Measurements from ENCODE around the gene NNT. TPM values are rescaled to one million over a fixed set of nuclear protein-coding genes. Genes with fewer than 3 reads are reported as not detected.
A peak's percentile ranks its signal among the peaks of the same experiment; 100 is the strongest.
"Not testable (repeated sequence)": the region's sequence is repeated elsewhere in the genome, so short reads cannot be mapped to it uniquely, and the experiment has no call there.

NNT gene
- total RNA-seq, 3 donors from 2014 or later (not counting 1 experiment from before 2014, with no cell fraction given), result 57.0 to 66.1 (median 64.6) TPM

DNA sequence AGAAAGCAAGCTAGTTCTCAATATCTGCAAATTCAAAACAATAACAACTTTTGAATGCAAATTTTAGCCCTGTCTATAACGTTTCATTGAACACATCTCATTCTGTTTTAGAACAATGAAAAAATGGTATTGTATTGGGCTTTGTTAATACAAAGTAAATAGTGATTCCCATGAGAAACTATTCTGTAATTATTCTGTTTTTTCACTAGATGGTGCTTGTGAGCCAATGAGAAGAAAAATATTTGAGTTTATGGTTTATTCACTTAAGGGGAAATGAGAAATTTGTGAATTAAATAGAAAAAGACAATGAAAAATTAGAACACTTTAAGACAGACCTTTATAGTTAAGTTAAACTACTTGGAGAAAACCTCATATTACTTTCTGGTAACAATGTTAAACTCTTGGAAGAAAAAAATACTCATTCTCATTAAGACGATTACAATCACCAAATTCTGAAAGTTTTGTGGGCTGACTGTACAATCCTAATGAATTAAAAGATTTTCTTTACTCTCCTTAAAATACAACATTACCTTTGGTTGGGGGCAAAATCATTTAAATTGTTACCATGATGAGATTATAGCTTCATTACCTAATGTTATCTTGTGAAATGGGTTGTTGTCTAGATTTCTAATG is 127.0 kb downstream of the NNT start:
- Histone ChIP-seq H3K4me1 (ENCODE audit: control insufficient read depth, insufficient read depth, low read length) (no peaks in the 10 kb centered on the region), H3K27me3 (ENCODE audit: control insufficient read depth, insufficient read depth, low read length) (no peaks in the 10 kb centered on the region), H3K27ac (ENCODE audit: low read length) (no peak overlapping the region), H3K36me3 (ENCODE audit: control insufficient read depth, insufficient read depth, low read length) (no peaks in the 10 kb centered on the region), H3K4me3 (ENCODE audit: low read length) (no peak overlapping the region), H3K9me3 (ENCODE audit: control insufficient read depth, insufficient read depth, low read length) (no peaks in the 10 kb centered on the region)
- Mint-ChIP-seq H3K36me3 (no peaks in the 10 kb centered on the region), H3K27me3 (ENCODE audit: low read depth in 2 of 2) (peaks cover 2 to 8% of the 10 kb centered on the region in 2 donors), H3K9me3 (no peaks in the 10 kb centered on the region), H3K4me1 (no peaks in the 10 kb centered on the region), H3K27ac (no peak overlapping the region), H3K4me3 (no peak overlapping the region)
- ATAC-seq, result no peak
- peak in 1 of 2 donors; percentile 3 for DNase-seq
- TF ChIP-seq, protein P1, sequence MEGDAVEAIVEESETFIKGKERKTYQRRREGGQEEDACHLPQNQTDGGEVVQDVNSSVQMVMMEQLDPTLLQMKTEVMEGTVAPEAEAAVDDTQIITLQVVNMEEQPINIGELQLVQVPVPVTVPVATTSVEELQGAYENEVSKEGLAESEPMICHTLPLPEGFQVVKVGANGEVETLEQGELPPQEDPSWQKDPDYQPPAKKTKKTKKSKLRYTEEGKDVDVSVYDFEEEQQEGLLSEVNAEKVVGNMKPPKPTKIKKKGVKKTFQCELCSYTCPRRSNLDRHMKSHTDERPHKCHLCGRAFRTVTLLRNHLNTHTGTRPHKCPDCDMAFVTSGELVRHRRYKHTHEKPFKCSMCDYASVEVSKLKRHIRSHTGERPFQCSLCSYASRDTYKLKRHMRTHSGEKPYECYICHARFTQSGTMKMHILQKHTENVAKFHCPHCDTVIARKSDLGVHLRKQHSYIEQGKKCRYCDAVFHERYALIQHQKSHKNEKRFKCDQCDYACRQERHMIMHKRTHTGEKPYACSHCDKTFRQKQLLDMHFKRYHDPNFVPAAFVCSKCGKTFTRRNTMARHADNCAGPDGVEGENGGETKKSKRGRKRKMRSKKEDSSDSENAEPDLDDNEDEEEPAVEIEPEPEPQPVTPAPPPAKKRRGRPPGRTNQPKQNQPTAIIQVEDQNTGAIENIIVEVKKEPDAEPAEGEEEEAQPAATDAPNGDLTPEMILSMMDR (IDR thresholded peaks at IDR 0.05), result no peak
- no CpG with 5 or more reads among the region's 2 CpGs for WGBS (ENCODE audit: insufficient coverage)
- intact Hi-C loops (cut with micrococcal nuclease), result no loop called here

DNA sequence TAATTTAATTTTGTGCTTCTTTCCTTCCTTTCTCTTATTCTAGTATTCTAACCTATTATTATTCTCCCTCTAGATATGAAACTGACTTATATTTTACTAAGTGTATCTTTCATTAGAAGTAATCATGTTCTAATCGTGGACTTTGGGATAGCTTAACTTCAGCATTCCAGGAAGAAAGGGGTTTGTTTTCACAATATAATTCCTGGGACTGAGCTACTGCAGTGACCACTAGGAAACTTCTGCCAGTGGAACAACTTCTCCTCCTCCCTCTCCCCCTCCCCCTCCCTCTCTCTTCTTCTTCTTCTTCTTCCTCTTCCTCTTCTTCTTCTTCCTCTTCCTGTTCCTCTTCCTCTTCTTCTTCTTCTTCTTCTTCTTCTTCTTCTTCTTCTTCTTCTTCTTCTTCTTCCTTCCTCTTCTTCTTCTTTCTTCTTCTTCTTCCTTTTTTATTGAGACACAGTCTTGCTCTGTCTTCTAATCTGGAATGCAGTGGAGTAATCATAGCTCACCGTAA is 127.9 kb downstream of the NNT start:
- no peak for ATAC-seq

DNA sequence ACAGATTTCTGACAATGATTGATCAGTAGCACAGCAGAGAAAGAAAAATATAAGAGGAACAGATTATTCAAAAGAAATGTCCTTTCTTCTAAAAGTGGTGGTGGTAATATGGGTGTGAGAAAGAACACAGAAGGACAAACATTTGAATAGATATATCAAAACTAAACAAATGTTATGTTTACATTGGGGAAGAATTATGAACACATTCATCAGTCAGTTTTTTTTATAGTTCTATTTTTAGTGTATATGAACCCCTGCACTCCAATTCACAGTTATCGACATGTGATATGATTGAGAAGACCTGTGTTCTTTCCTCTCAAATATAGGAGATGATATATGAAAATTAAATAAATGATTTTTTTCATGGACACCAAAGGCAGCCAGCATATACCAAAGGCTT is 128.6 kb downstream of the NNT start:
- Histone ChIP-seq H3K9me3 (ENCODE audit: control insufficient read depth, insufficient read depth, low read length) (no peaks in the 10 kb centered on the region), H3K4me1 (ENCODE audit: control insufficient read depth, insufficient read depth, low read length) (no peaks in the 10 kb centered on the region), H3K4me3 (ENCODE audit: low read length) (no peak overlapping the region), H3K36me3 (ENCODE audit: control insufficient read depth, insufficient read depth, low read length) (no peaks in the 10 kb centered on the region), H3K27me3 (ENCODE audit: control insufficient read depth, insufficient read depth, low read length) (no peaks in the 10 kb centered on the region), H3K27ac (ENCODE audit: low read length) (no peak overlapping the region)
- no peaks in the 10 kb centered on the region for H3K9me3 Mint-ChIP-seq
- H3K4me3 Mint-ChIP-seq, result no peak overlapping the region
- H3K27me3 Mint-ChIP-seq (ENCODE audit: low read depth in 2 of 2), result peaks cover 2 to 8% of the 10 kb centered on the region in 2 donors
- intact Hi-C loops (cut with micrococcal nuclease), result no loop called here
- no peaks in the 10 kb centered on the region for H3K36me3 Mint-ChIP-seq
- TF ChIP-seq, protein P1 (IDR thresholded peaks at IDR 0.05), result no peak
- H3K4me1 Mint-ChIP-seq, result no peaks in the 10 kb centered on the region
- no peak for ATAC-seq
- H3K27ac Mint-ChIP-seq, result no peak overlapping the region
- no CpG with 5 or more reads among the region's 1 CpG for WGBS (ENCODE audit: insufficient coverage)
- no peak for DNase-seq

More for the DNA sequence above, 127.9 kb downstream of the NNT start:
- Histone ChIP-seq H3K4me3 (ENCODE audit: low read length) (no peak overlapping the region), H3K4me1 (ENCODE audit: control insufficient read depth, insufficient read depth, low read length) (no peaks in the 10 kb centered on the region), H3K27me3 (ENCODE audit: control insufficient read depth, insufficient read depth, low read length) (no peaks in the 10 kb centered on the region), H3K9me3 (ENCODE audit: control insufficient read depth, insufficient read depth, low read length) (no peaks in the 10 kb centered on the region), H3K27ac (ENCODE audit: low read length) (no peak overlapping the region), H3K36me3 (ENCODE audit: control insufficient read depth, insufficient read depth, low read length) (no peaks in the 10 kb centered on the region)
- peaks cover 2 to 8% of the 10 kb centered on the region in 2 donors for H3K27me3 Mint-ChIP-seq (ENCODE audit: low read depth in 2 of 2)
- TF ChIP-seq, protein P1 (IDR thresholded peaks at IDR 0.05), result no peak
- H3K9me3 Mint-ChIP-seq, result no peaks in the 10 kb centered on the region
- no peak for DNase-seq
- H3K27ac Mint-ChIP-seq, result no peak overlapping the region
- no peak overlapping the region for H3K4me3 Mint-ChIP-seq
- WGBS (ENCODE audit: insufficient coverage), result 83% methylated on average over 2 of the region's 2 CpGs
- H3K4me1 Mint-ChIP-seq, result no peaks in the 10 kb centered on the region
- H3K36me3 Mint-ChIP-seq, result no peaks in the 10 kb centered on the region
- intact Hi-C loops (cut with micrococcal nuclease), result no loop called here

DNA sequence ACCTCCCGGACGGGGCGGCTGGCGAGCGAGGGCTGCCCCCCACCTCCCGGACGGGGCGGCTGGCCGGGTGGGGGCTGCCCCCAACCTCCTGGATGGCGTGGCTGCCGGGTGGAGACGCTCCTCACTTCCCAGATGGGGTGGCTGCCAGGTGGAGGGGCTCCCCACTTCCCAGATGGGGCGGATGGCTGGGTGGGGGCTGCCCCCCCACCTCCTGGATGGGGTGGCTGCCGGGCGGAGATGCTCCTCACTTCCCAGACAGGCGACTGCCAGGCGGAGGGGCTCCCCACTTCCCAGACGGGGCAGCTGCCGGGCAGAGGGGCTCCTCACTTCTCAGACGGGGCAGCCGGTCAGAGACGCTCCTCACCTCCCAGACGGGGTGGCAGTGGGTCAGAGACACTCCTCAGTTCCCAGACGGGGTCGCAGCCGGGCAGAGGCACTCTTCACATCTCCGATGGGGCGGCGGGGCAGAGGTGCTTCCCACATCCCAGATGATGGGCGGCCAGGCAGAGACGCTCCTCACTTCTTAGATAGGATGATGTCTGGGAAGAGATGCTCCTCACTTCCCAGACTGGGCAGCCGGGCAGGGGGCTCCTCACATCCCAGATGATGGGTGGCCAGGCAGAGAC is 143.1 kb downstream of the NNT start:
- H3K9me3 Mint-ChIP-seq; H3K27me3 Mint-ChIP-seq (ENCODE audit: low read depth in 2 of 2); H3K4me1 Mint-ChIP-seq; H3K4me3 Mint-ChIP-seq; DNase-seq; H3K4me3 ChIP-seq (ENCODE audit: low read length); H3K27ac Mint-ChIP-seq; H3K4me1 ChIP-seq (ENCODE audit: control insufficient read depth, insufficient read depth, low read length); H3K9me3 ChIP-seq (ENCODE audit: control insufficient read depth, insufficient read depth, low read length); H3K27me3 ChIP-seq (ENCODE audit: control insufficient read depth, insufficient read depth, low read length); H3K36me3 Mint-ChIP-seq; ATAC-seq; H3K27ac ChIP-seq (ENCODE audit: low read length); intact Hi-C loops (cut with micrococcal nuclease); H3K36me3 ChIP-seq (ENCODE audit: control insufficient read depth, insufficient read depth, low read length): not testable (repeated sequence)
- WGBS (ENCODE audit: insufficient coverage), result 93% methylated on average over 32 of the region's 32 CpGs
